ENCODE measurements around the gene PRAMEF11. TPM values are rescaled to one million over a fixed set of nuclear protein-coding genes. Genes with fewer than 3 reads are reported as not detected.
"Not testable (repeated sequence)": the region's sequence is repeated elsewhere in the genome, so short reads cannot be mapped to it uniquely, and the experiment has no call there.

PRAMEF11 gene
- total RNA-seq, result not detected

- not testable (repeated sequence) for H3K4me3 ChIP-seq; H3K36me3 ChIP-seq; H3K27me3 ChIP-seq (replicated peaks; ENCODE audit: insufficient read depth); H3K9me3 ChIP-seq; H3K27ac ChIP-seq; DNase-seq (ENCODE audit: low spot score); ATAC-seq (ENCODE audit: insufficient number of reproducible peaks, low FRiP score, low read depth); H3K4me1 ChIP-seq (ENCODE audit: control insufficient read depth in 1 of 2, low read depth in 2 of 2)
These were observed at the start of gene PRAMEF11 for GRCh38 chr1:12831310-12831709. Gene PRAMEF11, minus strand, starts transcription at chr1:12831410. Its CDS starts 2,621 bp downstream, at chr1:12828789.

GRCh38 chr1:12878453-12878852 is 47.2 kb upstream of the PRAMEF11 start:
- H3K4me1 ChIP-seq (ENCODE audit: control insufficient read depth in 1 of 2, low read depth in 2 of 2); H3K9me3 ChIP-seq; ATAC-seq (ENCODE audit: insufficient number of reproducible peaks, low FRiP score, low read depth); DNase-seq (ENCODE audit: low spot score); H3K4me3 ChIP-seq; H3K36me3 ChIP-seq; H3K27ac ChIP-seq; H3K27me3 ChIP-seq (replicated peaks; ENCODE audit: insufficient read depth): not testable (repeated sequence)

GRCh38 chr1:12863131-12863880 is 32.1 kb upstream of the PRAMEF11 start:
- ATAC-seq (ENCODE audit: insufficient number of reproducible peaks, low FRiP score, low read depth); H3K4me1 ChIP-seq (ENCODE audit: control insufficient read depth in 1 of 2, low read depth in 2 of 2); H3K36me3 ChIP-seq; H3K9me3 ChIP-seq; H3K27ac ChIP-seq; DNase-seq (ENCODE audit: low spot score); H3K4me3 ChIP-seq; H3K27me3 ChIP-seq (replicated peaks; ENCODE audit: insufficient read depth): not testable (repeated sequence)

GRCh38 chr1:12856786-12857185 is 25.6 kb upstream of the PRAMEF11 start, which contains the start of gene PRAMEF2:
Gene PRAMEF2, plus strand, starts transcription at chr1:12857086. Its CDS starts 1,924 bp downstream, at chr1:12859010.
- not testable (repeated sequence) for H3K27me3 ChIP-seq (replicated peaks; ENCODE audit: insufficient read depth); H3K4me3 ChIP-seq; H3K27ac ChIP-seq; ATAC-seq (ENCODE audit: insufficient number of reproducible peaks, low FRiP score, low read depth); H3K9me3 ChIP-seq; H3K36me3 ChIP-seq; H3K4me1 ChIP-seq (ENCODE audit: control insufficient read depth in 1 of 2, low read depth in 2 of 2); DNase-seq (ENCODE audit: low spot score)

- no peak for ATAC-seq (ENCODE audit: insufficient number of reproducible peaks, low FRiP score, low read depth)
- Histone ChIP-seq H3K4me1 (ENCODE audit: control insufficient read depth in 1 of 2, low read depth in 2 of 2) (no peaks in the 10 kb centered on the region), H3K27ac (no peak overlapping the region), H3K9me3 (no peaks in the 10 kb centered on the region), H3K27me3 (replicated peaks; ENCODE audit: insufficient read depth) (no peaks in the 10 kb centered on the region), H3K36me3 (no peaks in the 10 kb centered on the region), H3K4me3 (no peak overlapping the region)
- DNase-seq (ENCODE audit: low spot score), result no peak
- TF ChIP-seq CTCF (IDR thresholded peaks at IDR 0.05), result no peak
These were observed 20.6 kb upstream of the PRAMEF11 start for GRCh38 chr1:12851779-12852178.

- H3K36me3 ChIP-seq; H3K9me3 ChIP-seq; H3K4me3 ChIP-seq; DNase-seq (ENCODE audit: low spot score); H3K27me3 ChIP-seq (replicated peaks; ENCODE audit: insufficient read depth); H3K4me1 ChIP-seq (ENCODE audit: control insufficient read depth in 1 of 2, low read depth in 2 of 2); ATAC-seq (ENCODE audit: insufficient number of reproducible peaks, low FRiP score, low read depth); H3K27ac ChIP-seq: not testable (repeated sequence)
These were observed 17.4 kb upstream of the PRAMEF11 start, which contains the start of gene HNRNPCL1 for GRCh38 chr1:12848620-12849019. Gene HNRNPCL1, minus strand, starts transcription at chr1:12848720. Its CDS starts 431 bp downstream, at chr1:12848289.

GRCh38 chr1:12833251-12833650 is 2.0 kb upstream of the PRAMEF11 start:
- not testable (repeated sequence) for H3K9me3 ChIP-seq; H3K4me3 ChIP-seq; DNase-seq (ENCODE audit: low spot score); ATAC-seq (ENCODE audit: insufficient number of reproducible peaks, low FRiP score, low read depth); H3K4me1 ChIP-seq (ENCODE audit: control insufficient read depth in 1 of 2, low read depth in 2 of 2); H3K27ac ChIP-seq; H3K27me3 ChIP-seq (replicated peaks; ENCODE audit: insufficient read depth); H3K36me3 ChIP-seq

GRCh38 chr1:12819061-12819460 is 12.1 kb downstream of the PRAMEF11 start:
- not testable (repeated sequence) for H3K27me3 ChIP-seq (replicated peaks; ENCODE audit: insufficient read depth); H3K9me3 ChIP-seq; H3K36me3 ChIP-seq; H3K4me3 ChIP-seq; DNase-seq (ENCODE audit: low spot score); H3K27ac ChIP-seq; H3K4me1 ChIP-seq (ENCODE audit: control insufficient read depth in 1 of 2, low read depth in 2 of 2); ATAC-seq (ENCODE audit: insufficient number of reproducible peaks, low FRiP score, low read depth)
